HG02763 (cell line): ENCODE measurements around the gene VCL.
A peak's percentile ranks its signal among the peaks of the same experiment; 100 is the strongest.

Source experiments
- ATAC-seq: cut with Tn5 transposase; IDR thresholded peaks from one replicate; pipeline ENCODE4 v1.9.1; 2021; ENCODE audit warnings: mild to moderate bottlenecking, moderate library complexity; ENCODE audit not compliant: unreplicated experiment

VCL gene

DNA sequence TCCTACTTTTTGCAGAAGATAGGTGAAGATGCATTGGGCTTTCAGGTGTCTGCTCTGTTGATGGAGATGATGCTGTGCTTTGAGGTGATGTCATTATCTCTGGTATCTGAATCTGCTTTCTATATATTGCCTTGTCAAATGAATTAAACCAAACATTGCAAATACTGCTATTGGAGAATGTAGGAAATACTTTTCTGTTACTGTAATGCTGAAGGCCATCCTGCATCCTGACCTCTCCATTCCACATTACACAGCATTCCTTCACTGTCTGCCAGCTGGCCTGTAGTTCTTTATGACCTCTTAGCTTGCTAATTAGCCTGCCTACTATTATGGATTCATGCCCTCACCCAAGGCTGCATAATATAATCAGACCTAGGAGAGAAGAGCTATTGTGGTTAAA lies 73.2 kb downstream of the VCL start:
- no peak for ATAC-seq

DNA sequence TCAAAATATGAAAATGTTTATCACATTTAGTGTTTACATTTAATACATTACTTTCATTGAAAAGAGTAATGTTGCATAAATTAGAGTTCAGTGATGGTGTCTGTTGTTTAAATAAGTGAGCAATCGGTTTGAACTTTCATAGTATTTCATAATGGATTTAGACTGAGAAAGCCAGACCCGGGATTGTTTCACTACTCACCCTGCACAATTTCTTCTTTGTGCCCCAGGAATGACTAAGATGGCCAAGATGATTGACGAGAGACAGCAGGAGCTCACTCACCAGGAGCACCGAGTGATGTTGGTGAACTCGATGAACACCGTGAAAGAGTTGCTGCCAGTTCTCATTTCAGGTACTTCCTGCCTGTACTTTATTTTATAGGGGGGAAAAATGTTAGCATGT lies 74.6 kb downstream of the VCL start:
- ATAC-seq = no peak

DNA sequence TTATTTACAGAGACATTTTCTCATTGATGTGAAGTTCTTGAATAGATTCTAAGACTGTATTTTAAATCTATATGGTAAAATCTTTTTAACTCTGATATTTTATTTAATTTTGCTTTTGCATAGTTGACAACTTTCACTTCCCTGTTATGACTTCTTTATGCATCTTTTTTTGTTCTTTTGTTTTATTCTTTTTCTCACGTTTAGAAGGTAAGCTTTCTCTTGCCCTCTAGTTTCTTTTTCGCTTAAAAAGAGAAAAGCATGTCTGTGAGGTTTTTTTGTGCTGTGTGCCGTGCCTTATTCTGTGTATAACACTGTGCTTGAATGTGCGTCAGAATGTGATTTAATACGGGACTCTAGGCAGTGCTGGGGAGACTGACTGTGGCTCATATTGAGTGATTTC lies 78.0 kb downstream of the VCL start:
- no peak for ATAC-seq

DNA sequence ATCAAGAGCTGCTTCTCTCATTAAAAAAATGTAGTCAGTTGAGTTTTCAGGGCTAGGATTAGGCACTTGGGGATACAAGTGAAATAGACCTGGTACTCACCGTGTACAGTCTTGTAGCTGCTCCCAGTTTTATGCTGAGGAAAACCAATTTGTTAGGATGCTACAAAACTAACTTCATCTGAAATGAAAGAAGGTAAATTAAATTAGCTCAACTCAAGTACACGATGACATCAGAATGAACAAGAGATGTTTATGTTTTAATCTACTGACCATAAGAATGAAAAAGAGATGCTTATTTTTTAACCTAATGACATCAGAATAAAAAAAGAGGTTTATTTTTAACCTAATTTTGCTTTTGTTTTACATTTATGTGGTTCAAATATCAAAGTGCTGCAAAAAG lies 79.0 kb downstream of the VCL start:
- ATAC-seq = no peak

DNA sequence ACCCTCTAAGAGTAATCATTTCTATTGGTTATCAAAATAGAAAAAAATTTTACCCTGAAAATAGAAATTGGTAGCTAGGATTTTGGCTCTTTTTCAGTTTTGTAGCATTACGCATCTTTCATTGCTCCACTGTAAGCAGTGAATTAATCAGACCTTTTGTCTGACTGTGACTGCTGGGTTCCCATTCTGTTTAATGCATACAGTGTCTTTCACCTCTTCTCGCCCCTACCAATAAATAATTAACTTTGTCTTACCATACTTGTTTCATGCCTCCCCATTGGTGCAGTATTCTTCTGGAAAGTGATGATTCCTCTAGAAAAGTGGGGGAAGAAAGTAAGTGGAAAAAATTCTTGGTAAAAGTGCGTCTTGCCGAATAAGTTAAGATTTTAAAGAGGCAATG lies 79.5 kb downstream of the VCL start:
- ATAC-seq = no peak

DNA sequence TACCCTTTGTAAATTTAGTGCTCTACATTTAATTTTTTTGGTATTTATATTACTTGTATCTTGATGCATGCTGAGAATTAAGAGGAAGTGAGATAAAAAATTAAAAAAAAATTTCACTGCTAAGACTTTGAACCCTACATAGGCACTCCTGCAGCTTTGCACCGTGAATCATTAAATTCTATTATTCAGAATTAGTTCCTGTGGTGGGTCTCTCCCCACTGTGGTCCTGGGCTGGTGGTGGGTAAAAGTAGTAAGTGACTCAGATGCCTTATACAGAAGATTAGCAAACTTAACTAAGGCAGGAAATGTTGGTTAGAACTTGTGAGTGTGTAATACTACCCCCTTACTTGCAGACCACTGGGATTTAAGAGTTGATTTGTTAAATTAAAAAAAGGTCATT lies 80.1 kb downstream of the VCL start:
- no peak for ATAC-seq

DNA sequence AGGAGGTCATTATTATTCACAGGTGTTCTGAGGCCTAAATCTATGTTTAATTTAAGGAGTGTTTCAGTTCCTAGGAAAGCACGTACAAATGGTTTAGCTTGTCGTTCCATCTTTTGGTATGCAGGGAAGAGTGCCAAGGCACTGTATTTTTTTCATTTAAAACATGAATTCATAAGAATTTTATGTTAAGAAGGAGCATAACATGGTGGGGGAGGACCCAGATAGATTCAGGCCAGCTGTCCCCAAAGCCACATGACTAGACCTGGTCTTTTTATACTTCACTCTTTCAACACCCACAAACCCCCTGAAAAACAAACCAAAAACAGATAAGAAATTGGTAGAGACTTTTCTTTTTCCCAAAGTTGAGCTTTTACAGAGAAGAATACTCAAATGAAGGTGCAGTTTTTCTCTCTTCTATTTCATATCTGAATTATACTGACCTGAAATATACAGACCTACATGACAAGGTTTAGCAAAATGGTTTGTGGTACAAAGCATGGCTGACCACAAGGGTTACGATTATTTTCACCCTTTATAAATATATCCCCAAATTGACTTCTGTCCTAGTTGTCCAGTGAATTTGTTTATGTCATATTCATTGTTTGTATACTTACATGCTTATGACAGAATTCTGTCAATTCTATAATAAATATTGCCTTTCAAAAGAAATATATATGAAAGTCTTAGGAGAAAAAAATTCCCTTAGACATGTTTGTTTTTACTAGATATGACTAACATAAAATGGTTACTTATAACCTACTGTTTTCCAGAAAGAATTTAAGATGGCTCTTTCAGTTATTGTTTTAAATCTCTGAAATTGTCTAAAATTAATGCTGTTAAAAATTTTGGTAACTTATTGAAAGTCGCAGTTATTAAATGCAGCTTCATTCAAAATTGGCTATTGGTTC lies 81.4 kb downstream of the VCL start:
- ATAC-seq = no peak

DNA sequence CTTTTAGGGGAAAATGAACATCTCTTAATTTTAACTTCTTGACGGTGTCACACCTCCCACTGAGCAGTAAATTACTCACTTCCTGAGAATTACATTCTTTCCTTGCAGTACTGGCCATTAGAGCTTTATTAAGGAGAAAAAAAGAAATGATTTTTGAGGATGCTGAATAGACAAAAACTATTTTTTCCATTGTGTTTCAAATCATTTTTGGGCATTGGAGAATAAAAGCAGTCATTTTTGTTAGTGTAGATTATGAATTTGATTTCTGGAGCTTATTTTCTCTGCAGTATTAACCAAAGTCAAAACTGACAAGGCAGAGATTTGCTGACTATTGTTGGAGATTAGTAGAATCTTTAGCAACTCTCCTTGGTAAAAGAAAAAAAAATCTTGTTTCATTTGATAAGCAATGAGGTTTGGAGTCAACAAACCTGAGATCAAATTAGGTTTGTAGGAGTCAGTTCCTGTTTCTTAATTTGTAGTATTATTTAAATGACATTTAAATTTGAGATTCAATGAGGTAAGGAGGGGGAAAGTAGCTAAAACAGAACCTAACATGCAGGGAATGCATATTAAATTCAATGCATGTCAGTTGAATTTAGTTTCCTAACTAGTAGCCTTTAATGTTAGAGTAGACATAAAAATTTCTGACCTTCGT lies 82.1 kb downstream of the VCL start:
- no peak for ATAC-seq

DNA sequence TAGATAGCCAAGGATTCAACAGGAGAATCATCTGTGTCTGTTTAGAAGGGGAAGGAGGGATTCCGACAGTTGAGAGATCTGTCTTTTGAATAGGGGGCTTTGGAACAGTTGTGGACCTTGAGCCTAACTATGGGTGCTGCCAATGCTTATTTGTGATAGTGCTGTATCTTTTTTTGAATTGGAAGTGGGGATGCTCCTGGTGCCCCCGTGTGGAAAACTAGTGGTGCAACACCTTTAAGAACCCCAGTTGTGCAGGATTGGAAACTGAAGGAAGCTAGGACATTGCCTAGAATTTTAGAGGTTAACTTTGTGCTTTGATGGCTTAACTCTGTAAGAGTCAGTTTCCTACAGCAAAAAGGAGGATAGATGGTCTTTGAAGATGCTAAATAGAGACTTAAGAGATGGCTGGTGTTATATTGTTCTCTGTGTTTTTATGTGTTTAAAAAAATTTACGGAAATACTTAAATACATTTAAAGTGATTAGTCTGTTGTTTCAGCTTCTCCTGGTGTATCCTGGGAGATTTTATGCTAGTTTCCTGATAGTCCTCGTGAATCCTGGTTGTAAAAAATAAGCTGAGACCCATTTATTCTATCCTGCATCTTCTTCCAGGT lies 83.4 kb downstream of the VCL start:
- no peak for ATAC-seq

DNA sequence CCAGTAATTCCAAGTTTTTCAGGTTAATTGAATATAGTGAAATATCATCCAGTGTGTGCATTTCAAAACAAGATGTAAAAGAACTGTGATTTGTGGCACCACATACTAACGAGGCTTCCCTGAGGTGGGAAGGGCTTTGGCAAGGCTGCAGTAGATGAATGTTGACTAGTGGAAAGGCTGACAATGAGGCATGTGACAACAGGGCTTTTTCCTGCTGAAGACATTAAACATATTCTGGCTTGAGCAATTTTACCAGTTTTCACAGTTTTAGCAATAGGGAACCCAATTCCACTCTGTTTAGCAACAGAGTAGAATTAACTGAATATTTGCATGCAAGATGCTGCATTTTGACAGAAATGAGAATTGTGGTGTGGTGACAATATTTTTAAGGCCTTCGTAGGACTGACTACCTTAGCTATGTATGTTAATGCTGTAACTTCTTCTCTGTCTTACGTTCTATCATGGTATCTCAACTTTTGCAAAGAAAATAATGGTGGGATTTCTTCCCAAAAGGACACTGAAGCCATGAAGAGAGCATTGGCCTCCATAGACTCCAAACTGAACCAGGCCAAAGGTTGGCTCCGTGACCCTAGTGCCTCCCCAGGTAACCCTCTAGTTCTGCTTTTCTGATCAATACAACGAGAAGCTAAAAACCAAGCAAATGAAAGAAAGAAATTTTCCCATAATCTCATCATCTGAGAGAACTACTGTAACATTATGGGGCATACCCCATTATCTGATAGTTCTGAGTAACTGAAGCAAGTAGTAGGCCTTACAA lies 84.2 kb downstream of the VCL start:
- no peak for ATAC-seq

DNA sequence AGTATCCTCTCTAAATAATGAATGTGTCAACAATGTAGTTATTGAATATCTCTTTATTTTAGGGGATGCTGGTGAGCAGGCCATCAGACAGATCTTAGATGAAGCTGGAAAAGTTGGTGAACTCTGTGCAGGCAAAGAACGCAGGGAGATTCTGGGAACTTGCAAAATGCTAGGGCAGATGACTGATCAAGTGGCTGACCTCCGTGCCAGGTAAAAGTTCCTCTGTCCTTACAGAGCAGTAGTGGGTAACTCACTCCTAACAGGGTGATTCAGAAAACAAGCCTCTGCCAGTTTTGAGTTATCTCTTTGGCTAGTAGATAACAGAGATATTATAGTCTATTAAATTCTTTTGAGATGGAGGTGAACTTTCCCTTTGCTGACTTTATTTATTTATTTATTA lies 85.4 kb downstream of the VCL start:
- no peak for ATAC-seq

DNA sequence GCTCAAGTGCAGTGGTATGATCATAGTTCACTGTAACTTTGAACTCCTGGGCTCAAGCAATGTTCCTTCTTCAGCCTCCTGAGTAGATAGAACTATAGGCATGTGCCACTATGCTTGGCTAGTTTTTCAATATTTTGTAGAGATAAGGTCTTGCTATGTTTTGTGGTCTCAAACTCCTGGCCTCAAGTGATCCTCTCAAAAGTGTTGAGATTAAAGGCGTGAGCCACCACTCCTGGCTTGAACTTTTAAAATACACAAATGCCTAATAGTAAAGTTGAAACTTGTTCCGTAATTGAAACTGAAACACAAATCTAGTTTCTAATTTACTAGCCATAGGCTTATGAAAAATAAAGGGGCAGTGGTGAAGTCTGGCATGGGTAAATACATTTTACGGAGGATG lies 87.0 kb downstream of the VCL start:
- peak; percentile 67 for ATAC-seq

DNA sequence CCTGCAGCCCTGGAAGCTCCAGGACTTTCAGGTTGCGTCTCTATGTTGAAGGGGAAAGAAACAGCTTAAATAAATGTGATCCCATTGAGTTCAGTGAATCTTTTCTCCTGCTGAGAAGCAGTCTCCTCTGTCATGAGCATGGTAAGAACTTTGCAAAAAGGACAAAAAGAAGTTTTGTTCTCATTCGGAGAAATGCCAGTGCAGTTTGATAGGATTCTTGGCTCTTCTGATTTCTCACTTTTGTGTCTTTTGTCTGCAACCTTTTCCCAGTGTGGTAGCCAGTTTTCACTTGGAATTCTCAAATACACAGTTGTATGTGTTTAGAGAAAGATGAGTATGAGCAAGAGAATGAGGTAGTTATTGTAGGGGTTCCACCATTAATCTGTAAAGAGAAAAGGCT lies 88.4 kb downstream of the VCL start:
- no peak for ATAC-seq

DNA sequence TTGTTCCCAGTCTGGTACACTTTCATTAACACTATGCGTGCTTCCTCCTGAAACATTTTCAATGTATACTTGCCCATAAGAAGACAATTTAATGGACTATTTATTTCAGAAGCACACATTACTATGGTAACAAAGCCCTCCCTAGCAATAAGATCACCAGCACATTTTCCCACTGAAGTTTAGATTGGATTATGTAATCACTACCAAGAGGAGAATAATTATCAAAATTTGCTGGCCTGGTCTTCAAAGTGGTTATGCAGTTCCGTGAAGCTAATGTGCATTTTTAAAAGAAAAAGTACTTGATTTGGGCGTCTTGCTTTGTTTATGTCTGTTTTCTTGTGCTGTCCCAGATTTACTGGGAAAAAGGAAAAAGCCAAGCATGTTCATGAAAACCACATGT lies 90.8 kb downstream of the VCL start:
- no peak for ATAC-seq

DNA sequence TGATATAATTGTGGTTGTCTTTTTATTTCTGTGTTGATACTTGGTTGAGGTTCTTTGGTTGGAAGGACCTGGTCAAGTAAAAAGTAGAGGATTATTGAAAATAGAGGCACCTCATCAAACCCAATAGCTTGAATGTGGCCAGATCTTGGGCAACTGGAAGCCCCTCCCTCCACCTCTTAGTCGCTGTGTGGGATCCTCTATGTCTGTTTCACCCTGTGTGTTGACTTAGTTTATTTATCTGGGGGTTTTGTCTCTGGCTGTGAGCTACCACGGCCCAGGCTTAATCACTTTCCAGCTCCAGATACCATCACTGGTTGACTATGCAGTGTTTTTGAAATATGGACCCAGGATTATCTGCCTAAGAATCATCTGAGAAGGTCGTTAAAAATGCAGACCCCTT lies 94.5 kb downstream of the VCL start:
- no peak for ATAC-seq

DNA sequence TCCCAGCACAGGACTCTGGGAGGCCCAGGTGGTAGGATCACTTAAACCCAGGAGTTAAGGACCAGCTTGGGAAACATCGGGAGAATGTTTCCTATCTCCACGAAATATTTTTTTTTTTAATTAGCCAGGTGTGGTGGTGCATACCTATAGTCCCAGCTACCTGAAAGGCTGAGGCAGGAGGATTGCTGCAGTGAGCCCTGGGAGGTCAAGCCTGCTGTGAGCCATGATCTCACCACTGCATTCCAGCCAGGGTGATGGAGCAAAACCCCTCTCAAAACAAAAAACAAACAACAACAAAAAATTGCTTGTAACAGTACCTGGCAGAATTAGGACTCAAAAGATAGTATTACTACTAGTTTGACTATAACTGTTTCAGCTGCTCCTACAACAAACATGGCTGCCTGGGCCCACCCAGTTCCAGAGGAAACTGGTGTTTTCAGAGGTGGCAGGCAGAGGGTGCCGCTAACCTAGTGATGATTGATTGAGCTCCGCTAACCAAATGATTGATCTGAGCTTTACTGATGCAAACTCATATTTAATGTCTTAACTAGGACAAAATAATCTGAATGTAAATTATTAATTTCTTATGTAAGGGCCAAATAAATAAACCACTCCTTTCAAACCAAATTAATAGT lies 95.7 kb downstream of the VCL start:
- ATAC-seq = no peak

DNA sequence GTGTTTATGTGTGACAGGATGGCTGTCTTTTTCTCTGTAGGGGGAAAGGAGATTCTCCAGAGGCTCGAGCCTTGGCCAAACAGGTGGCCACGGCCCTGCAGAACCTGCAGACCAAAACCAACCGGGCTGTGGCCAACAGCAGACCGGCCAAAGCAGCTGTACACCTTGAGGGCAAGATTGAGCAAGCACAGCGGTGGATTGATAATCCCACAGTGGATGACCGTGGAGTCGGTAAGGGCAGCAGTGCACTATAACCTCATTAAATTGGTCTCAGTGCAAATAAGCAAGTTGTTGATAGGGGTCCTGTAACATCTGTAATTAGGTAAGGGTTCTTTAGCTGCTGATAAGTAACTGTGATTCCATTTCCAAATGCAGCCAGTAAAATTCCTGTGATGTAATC lies 96.3 kb downstream of the VCL start:
- ATAC-seq = no peak

DNA sequence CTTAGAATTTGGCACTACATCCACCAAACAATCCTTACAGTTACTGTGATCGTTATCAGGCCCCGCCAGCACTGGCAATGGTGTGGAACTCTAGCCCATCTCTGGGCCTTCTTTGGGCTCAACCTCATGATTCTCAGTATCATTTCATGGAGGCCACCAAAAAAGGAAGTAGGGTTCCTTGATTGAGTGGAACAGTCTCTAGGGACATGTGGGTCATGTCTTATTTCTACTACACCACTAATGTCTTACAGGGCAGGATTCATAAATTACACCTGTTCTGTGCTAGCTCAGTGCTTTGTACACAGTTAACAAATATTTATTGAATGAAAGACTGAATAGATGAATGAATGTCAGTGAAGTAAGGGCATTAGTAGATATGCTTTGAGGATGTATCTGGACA lies 98.9 kb downstream of the VCL start:
- peak; percentile 79 for ATAC-seq

DNA sequence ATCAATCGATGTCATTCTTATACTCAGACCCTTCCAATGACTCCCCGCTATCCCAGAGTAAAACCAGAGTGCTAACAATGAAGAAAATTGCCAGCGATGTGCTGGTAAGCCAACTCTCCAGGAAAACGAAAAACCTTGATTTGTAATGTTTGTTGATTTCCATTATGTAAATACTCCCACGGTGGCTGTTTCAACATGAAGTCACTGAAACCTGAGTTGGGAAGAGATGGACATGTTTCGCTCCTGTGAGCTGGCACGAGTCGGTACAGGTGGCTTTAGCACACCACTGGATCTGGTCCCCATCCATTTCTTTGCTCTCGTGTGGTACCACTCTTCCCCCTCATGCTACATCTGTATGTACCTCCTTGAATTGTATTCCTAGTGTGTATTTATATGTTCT lies 99.9 kb downstream of the VCL start:
- ATAC-seq = no peak

DNA sequence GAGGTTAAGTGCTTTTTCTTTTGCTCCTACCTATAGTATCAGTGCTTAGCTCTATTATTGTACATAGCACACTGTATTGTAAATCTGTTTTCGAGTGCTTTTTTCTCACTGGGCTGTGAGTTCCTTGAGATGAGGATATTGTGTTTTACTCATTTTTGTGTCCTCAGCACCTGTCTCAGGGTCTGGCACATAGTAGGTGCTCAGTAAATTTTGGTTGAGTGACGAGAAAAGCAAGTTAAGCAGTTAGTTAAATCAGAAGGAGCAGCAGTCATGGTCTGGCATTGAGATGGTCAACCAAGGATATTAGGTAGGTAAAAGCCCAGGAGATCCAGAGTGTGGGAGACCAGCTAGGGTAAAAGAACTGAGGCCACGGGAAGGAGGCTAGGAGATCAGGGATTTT lies 101.5 kb downstream of the VCL start:
- ATAC-seq = no peak

DNA sequence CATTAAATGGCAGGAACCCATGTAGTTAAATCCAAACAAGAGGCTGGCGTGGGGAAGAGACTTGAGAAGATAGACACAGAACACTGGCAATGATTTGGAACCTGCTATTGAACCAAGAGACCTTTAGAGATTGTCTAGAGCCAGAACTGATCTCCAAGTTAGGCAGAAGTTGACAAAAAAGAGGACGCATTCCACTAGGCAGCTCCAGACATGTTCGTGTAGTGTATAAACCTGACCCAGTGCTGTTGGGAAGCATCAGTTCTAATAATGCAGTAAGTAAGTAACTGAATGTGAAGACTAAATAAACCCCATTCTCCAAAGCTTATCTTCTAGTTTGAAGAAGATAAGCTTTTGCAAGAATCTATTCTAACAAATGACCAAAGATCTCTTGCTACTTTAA lies 101.9 kb downstream of the VCL start:
- no peak for ATAC-seq
